Esophagus muscularis mucosa (tissue), 4 donors: ENCODE results near the gene YTHDC2.

ENCODE experiments used
- CTCF ChIP-seq, 3 experiments: fragments of 200-600 bp in 2 of 3; fragments of 450-650 bp in 1 of 3; sonication (generic) in 2 of 3; IDR thresholded peaks; one replicate each; pipeline ENCODE4 v1.5.1; 2017 to 2019; ENCODE audit warnings: antibody characterized with exemption in 3 of 3, mild to moderate bottlenecking in 2 of 3, moderate library complexity in 1 of 3
- EP300 ChIP-seq: sonication (generic); formaldehyde crosslinking; IDR thresholded peaks from one replicate; pipeline ENCODE4 v1.6.1; 2017; ENCODE audit warnings: antibody characterized with exemption
- POLR2A ChIP-seq: fragments of 450-650 bp; IDR thresholded peaks from one replicate; pipeline ENCODE4 v1.6.1; 2017; ENCODE audit warnings: antibody characterized with exemption, moderate library complexity, mild to moderate bottlenecking, low read depth
- POLR2AphosphoS5 ChIP-seq, 2 donors: sonication (generic); formaldehyde crosslinking; IDR thresholded peaks; one replicate each; pipeline ENCODE4 v1.6.1; 2017; ENCODE audit warnings: antibody characterized with exemption in 2 of 2

DNA sequence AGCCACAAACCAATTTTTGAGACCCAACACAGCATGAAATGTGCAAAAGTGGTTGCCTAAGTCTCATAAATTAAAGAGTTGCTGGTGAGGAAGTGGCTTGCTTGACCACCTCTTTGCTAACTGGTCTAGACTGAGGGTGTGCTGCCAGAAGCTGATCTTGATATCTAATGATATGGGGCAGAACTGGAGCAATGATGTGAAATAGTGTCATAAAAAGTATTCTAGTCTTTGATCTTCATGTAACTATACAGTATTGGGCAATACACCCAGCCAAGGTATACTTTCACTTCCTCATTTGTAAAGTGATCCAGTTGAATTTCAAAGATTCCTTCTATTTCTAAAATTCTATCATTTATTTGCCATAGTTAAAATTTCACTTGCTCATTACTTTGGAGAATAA is 5.9 kb upstream of the YTHDC2 start:
- TF ChIP-seq CTCF (IDR thresholded peaks at IDR 0.05) (no peak), EP300 (no peak), POLR2A (no peak), POLR2AphosphoS5 (IDR thresholded peaks at IDR 0.05) (no peak)
